ENCODE results near the gene PRDX5.

DNA sequence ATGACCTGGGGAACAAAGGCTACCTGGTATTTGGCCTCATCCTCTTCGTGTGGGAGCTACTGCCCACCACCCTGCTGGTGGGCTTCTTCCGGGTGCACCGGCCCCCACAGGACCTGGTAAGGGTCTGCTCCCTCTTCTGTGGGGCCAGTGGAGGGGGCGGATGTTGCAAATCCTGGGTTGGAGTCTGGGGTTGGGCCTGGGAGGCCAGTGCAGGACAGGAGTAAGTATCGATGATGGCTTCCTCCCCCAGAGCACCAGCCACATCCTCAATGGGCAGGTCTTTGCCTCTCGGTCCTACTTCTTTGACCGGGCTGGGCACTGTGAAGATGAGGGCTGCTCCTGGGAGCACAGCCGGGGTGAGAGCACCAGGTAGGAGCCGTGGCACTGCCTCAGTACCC is 29.6 kb upstream of the PRDX5 start:
- TF ChIP-seq, protein P1, sequence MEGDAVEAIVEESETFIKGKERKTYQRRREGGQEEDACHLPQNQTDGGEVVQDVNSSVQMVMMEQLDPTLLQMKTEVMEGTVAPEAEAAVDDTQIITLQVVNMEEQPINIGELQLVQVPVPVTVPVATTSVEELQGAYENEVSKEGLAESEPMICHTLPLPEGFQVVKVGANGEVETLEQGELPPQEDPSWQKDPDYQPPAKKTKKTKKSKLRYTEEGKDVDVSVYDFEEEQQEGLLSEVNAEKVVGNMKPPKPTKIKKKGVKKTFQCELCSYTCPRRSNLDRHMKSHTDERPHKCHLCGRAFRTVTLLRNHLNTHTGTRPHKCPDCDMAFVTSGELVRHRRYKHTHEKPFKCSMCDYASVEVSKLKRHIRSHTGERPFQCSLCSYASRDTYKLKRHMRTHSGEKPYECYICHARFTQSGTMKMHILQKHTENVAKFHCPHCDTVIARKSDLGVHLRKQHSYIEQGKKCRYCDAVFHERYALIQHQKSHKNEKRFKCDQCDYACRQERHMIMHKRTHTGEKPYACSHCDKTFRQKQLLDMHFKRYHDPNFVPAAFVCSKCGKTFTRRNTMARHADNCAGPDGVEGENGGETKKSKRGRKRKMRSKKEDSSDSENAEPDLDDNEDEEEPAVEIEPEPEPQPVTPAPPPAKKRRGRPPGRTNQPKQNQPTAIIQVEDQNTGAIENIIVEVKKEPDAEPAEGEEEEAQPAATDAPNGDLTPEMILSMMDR (conservative IDR thresholded peaks at IDR 0.05; ENCODE audit: low read depth in 2 of 2), result no peak
- TF ChIP-seq POLR2AphosphoS5 (IDR thresholded peaks at IDR 0.05; ENCODE audit: low read depth) (no peak), EZH2phosphoT487 (IDR thresholded peaks at IDR 0.05; ENCODE audit: unreplicated experiment) (no peak), EZH2 (IDR thresholded peaks at IDR 0.05; ENCODE audit: low read depth, unreplicated experiment) (no peak), REST (IDR thresholded peaks at IDR 0.05; ENCODE audit: unreplicated experiment) (no peak), NANOG (IDR thresholded peaks at IDR 0.05; ENCODE audit: borderline replicate concordance) (no peak), JUNB (IDR thresholded peaks at IDR 0.05; ENCODE audit: unreplicated experiment) (no peak), ZNF114 (CRISPR knock-in tag; IDR thresholded peaks at IDR 0.05) (no peak), CREB1 (CRISPR knock-in tag; IDR thresholded peaks at IDR 0.05; ENCODE audit: low read depth) (no peak), ZNF462 (CRISPR knock-in tag; IDR thresholded peaks at IDR 0.05) (no peak), ZNF331 (CRISPR knock-in tag; IDR thresholded peaks at IDR 0.05; ENCODE audit: low read depth) (no peak)
- TF ChIP-seq, protein P2, sequence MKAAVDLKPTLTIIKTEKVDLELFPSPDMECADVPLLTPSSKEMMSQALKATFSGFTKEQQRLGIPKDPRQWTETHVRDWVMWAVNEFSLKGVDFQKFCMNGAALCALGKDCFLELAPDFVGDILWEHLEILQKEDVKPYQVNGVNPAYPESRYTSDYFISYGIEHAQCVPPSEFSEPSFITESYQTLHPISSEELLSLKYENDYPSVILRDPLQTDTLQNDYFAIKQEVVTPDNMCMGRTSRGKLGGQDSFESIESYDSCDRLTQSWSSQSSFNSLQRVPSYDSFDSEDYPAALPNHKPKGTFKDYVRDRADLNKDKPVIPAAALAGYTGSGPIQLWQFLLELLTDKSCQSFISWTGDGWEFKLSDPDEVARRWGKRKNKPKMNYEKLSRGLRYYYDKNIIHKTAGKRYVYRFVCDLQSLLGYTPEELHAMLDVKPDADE (IDR thresholded peaks at IDR 0.05), result no peak
